GM18517 (cell line): ENCODE measurements around the gene ARL6IP5.

Experiments used
- ATAC-seq: cut with Tn5 transposase; IDR thresholded peaks from one replicate; pipeline ENCODE4 v1.9.1; 2021; ENCODE audit warnings: mild to moderate bottlenecking, moderate library complexity; ENCODE audit not compliant: unreplicated experiment

ARL6IP5 gene

DNA sequence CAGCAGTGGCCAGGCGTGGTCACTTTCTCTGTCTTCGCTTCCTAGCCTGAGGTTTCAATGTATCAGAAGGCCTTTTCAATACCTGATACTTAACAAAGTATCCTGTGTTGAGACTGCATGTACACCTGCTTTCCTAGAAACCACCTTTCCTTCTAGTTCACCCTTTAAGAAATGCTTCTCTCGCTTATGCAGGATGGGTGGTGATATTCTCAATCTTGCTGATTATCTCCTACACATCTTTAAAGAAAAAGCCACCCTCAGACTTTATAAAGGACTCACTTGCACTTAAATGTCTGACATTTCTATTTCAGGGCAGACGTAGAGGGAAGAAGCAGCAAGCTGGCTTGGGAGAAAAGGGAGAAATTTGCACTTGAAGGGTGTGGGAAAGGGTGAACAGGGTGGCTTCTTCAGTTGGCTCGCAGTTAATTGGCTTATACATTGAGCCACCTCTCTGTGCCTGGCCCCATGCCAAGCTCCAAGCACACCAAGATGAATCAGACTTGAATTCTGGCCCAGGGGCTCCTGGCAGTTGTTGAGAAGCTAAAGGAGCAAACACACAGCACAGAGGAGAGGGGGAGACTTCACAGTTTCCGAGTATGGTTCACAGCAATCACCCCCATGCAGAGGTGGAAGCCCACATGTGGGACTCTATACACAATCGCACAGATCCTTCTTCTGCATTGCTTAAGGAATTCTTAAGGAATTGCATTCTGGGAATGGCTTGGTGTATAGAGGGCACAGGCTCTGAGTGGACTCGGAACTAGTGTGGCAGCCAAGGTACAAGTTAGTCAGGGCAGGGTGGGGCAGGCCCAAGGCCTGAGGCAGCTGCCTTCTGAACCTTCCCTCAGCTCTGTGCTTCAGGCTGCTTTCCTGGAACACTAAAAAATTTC lies 1.3 kb downstream of the ARL6IP5 start:
- ATAC-seq, result no peak

DNA sequence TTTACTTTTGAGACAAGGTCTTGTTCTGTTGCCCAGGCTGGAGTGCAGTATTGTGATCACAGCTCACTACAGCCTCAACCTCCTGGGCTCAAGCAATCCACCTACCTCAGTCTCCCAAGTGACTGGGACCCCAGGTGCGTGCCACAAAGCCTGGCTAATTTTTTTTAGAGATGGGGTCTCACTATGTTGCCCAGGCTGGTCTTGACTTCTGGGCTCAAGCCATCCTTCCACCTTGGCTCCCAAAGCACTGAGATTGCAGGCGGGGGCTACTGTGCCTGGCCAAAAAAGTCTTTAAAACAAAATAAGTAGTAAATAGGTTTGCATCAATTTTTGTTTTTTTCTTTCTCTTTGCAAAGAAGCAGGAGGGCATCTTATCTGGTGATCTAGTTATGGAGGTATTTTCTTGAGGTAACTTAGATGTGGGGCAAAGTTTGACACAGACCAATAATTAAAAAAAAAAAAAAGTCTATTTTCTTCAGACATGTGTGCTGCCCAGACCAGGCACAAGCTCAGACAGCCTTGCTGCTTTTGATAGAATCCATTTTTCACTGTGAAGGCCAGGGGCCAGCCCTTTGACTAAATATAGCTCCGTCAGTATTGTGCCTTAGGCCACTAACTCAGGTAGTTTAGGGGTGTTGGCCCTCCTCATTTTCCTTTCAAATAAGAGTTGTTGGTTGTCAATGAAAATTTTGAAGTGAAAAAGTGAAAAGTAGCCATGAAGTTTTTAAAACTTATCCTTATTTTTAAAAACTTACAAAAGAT lies 2.5 kb downstream of the ARL6IP5 start:
- ATAC-seq, result no peak

DNA sequence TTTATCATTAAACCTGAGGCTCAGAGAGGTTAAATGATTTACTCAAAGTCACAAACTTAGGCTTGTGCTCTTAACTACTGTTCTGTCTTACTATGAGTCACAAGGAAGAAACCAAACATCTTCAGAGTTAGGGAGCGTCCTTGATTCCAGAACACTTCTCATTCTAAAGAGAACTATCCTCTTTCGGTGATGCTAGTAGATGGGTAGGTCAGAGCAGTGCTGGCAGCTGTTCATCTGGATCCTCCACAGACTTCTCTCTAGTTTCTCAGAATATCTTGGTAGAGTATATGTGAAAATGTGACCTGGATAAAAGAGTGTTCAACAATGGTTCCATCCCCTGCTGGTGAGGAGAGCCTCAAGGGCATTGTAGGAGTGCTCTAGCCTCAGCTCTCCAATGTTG lies 3.3 kb downstream of the ARL6IP5 start:
- peak; percentile 14 for ATAC-seq

DNA sequence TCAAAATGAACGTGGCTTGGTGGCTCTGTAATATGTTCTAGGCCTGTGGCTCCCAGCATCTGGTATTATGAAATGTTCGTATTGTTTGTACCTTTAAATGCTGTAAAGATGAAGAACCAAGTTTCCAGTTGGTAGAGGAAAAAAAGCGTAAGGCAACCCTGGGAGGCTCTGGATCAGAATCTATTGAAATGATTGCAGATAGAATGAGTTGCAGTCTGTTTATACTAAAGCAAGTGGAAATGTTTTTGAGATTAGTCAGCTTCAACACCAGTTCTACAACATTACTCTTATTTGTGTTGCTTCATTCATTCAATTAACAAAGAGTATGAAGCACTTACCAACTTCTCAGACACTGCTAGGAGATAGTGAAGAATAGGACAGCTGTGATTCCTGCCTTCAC lies 5.3 kb downstream of the ARL6IP5 start:
- ATAC-seq, result no peak

DNA sequence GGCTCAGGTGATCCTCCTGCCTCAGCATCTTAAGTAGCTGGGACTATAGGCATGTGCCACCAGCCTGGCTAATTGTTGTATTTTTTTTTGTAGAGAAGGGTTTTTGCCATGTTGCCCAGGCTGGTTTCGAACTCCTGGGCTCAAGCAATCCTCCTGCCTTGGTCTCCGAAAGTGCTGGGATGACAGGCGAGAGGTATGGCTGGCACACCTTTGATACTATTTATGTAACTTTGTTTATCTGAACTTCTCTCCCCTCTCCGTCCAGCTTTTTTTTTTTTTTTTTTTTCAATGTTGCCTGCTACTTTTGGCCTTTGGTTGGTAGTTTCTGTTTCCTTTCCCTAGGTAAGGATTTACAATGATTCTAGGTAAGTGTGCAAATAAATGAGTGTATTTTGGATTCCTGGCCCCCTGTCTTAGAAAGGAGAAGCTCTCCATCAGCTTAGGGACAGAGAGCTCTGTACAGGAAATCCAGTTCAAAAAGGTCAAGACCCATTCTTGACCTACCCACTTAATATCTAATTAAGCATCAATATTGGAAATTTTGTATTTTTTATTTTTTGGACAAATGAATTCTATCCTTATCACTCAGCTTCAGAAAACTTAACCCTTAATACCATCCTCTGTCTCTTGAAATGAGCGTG lies 6.8 kb downstream of the ARL6IP5 start:
- ATAC-seq, result no peak

DNA sequence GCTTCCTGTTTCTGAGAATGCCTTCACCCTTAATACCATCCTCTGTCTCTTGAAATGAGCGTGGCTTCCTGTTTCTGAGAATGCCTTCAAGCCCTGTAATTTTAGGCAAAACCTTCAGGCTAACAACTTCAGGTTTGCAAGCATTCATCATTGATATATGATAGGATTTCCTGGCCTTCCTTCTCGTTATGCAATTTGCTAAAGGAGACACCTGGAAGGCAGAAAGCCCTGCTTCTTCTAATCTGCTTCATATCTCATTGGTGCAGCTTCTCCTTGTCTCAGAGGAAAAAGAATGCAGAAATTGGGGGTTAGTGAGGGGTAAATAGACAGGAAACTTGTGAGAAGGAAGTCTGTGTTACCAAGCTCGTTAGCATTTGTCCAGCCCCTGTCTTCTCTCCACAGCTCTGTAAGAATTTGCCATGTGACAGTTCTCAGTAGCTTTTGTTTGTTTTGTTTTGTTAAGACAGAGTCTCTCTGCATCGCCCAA lies 7.3 kb downstream of the ARL6IP5 start:
- peak; percentile 85 for ATAC-seq

DNA sequence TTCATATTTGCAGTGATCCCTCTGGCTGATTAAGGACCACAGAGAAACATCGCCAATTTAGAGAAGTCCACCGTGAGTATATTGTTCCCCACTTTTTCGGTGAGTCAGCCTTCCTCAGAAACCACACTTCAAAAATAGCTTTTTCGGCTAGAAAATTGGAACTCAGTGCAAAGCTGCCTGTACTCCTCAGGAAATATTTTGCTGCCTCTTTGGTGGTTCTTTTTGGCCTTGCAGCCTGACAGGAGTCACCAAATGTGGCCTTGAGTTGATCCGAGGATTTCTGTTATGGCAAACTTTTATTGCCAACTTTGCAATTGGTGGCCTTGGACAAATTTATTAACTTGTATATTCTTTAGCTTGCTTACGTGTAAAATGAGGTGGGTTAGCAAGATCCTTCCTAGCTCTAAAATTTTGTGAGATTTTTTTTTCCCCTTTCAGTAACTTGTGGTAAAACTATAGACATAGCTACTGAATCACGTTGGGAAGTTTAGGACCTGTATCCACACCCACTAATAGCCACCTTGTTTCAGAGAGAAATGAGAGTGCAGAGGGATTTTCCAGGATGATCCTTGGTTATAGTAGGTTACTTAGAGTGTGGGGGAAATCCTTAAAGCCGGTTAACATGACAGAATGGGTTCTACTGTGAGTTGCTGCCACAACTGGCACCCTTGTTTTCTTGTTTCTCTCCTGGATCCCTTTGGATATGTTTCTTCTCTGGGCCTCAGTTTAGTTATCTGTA lies 9.9 kb downstream of the ARL6IP5 start:
- no peak for ATAC-seq

DNA sequence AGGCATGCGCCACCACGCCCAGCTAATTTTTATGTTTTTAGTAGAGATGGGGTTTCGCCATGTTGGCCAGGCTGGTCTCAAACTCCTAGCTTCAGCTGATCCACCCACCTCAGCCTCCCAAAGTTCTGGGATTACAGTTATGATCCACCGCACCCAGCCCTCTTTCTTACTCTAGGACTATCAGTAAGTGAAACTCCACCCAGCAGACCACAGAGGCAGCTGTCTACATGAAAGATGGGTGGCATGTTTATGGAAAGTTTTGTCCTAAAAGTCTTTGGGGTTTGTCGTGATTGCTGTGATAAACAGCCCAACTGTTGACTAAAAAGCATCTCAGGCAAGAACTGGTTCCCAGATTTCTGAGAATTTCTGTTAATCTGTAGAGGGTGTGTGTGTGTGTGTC lies 10.9 kb downstream of the ARL6IP5 start:
- no peak for ATAC-seq

DNA sequence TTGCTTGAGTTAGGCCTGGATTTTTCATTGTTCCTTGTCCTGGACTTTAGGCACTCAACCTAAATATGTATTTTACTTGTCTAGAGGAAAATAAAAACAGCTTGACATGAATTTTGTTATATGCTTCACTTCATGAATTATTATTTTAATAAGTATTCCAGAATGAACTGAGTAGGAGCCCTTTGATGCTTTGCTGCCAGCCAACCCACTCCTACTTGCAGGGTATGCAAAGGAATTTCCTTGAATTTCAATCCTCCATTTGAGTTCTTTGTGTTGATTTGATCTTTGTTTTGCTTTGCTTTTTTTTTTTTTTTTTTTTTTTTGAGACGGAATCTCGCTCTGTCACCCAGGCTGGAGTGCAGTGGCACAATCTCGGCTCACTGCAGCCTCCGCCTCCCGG lies 11.6 kb downstream of the ARL6IP5 start:
- no peak for ATAC-seq

DNA sequence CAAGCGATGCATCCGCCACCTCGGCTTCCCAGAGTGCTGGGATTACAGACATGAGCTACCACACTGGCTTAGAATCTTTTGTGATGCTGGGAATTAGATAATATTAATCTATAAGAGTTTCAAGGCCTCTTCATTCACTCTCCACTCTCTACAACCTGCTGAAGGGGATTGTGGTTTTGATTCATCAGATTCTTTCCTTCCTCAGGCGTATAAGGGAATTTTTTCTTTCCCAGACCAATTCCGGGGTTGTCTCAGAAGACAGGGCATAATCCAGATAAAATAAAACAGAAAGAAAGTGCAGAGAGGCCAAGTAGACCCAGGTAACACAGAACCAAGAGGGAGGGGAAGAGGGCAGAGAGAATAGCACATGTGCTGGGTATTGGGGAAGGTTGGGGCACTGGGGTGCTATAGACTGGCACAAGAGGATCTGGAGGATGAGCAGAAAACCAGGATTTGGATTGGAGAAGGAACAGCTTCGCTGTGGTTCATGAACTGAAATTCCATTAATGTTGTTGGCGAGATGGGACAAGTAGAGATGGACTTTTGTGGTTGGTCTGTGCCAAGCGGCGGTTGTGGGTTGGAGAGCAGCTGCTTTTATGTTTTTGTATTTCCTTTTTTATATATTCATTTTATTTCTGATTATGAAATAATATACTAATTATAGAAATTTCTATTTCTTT lies 12.8 kb downstream of the ARL6IP5 start:
- no peak for ATAC-seq

DNA sequence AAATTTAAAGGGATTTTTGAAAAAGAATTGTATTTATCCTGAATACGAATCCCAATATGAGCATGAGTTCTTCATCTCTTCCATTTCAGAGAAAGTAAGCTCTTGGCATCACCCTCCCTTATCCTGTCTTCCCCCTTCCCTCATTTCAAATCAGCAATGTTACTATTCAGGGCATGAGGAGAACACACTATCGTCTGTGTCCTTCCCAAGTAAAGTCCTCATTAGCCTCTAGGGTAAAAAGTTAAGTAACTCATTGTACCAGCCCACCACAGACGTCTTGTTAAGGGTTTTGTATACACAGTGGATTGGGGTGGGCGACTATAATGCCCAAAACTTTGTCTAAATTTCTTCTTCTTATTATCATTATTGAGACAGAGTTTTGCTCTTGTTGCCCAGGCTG lies 14.8 kb downstream of the ARL6IP5 start:
- no peak for ATAC-seq

DNA sequence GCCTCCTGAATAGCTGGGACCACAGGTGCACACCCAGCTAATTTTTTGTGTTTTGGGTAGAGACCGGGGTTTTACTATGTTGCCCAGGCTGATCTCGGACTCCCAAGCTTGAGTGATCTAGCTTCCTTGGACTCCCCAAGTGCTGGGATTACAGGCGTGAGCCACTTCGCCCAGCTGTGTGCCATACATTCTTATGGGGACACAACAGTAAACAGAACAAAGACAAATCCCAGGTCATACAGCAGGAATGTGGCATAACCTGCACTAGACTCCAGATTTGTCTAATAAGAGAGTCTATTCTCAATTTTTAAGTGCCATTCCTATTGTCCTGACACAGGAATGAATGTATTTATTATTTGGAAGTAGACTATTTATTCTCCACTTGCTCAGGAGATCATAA lies 17.6 kb downstream of the ARL6IP5 start:
- ATAC-seq, result no peak

DNA sequence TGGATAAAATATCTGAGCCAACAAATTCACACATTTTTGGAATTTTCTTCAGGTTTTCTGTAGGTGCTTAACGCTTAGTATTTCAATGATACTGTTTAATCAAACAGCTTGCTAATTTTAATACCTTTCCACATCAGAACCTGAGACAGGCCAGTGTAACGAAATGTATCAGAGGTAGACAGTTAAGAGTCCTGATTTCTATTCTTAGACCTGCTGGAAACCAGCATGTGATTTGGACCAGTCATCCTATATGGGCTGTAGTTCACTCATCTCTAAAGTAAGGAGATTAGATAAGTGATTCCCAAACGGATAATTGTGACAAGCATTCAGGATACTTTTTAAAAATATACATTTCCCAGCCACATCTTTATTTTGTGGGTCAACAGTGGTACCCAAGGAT lies 18.4 kb downstream of the ARL6IP5 start:
- no peak for ATAC-seq

DNA sequence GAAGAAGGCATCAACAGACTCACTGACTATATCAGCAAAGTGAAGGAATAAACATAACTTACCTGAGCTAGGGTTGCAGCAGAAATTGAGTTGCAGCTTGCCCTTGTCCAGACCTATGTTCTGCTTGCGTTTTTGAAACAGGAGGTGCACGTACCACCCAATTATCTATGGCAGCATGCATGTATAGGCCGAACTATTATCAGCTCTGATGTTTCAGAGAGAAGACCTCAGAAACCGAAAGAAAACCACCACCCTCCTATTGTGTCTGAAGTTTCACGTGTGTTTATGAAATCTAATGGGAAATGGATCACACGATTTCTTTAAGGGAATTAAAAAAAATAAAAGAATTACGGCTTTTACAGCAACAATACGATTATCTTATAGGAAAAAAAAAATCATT lies 19.8 kb downstream of the ARL6IP5 start:
- ATAC-seq, result no peak

DNA sequence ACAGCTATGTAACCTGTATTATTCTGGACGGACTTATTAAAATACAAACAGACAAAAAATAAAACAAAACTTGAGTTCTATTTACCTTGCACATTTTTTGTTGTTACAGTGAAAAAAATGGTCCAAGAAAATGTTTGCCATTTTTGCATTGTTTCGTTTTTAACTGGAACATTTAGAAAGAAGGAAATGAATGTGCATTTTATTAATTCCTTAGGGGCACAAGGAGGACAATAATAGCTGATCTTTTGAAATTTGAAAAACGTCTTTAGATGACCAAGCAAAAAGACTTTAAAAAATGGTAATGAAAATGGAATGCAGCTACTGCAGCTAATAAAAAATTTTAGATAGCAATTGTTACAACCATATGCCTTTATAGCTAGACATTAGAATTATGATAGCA lies 20.6 kb downstream of the ARL6IP5 start:
- no peak for ATAC-seq

DNA sequence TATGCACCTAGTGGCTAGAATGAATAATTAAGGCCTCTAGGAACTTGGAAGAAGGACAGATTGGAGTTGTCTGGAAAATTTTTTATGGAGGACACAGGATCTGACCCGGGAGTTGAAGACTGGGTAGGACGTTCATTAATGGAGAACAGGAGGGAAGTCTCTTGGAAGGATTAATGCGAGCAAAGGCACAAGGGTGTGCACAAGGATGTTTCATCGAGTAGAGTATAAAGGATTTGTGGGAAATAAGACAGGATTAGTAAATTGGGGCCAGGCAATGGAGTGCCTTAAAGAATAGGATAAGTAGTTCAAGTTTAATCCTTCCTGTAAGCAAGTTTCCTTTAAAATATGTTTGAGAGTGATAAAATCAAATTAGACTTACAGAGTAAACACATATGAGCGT lies 23.1 kb downstream of the ARL6IP5 start:
- ATAC-seq, result no peak

DNA sequence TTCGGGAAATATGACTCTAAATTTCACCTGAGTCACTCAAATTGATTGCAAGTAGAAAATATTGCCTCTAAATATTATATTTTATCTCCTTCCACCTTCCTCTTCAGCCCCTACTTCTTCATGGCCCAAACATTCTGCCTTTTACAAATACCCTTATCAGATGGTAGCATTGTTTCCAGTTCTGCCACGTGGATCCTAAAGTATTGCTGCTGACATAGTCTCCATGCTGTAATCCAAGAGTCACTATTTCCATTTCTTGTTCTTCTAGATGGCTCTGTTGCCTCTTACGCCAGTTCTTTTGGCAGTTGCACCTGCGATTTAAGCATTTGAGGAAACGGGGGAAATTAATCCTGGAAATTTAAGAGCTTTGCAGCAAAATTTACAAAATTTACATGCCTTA lies 24.1 kb downstream of the ARL6IP5 start:
- no peak for ATAC-seq

DNA sequence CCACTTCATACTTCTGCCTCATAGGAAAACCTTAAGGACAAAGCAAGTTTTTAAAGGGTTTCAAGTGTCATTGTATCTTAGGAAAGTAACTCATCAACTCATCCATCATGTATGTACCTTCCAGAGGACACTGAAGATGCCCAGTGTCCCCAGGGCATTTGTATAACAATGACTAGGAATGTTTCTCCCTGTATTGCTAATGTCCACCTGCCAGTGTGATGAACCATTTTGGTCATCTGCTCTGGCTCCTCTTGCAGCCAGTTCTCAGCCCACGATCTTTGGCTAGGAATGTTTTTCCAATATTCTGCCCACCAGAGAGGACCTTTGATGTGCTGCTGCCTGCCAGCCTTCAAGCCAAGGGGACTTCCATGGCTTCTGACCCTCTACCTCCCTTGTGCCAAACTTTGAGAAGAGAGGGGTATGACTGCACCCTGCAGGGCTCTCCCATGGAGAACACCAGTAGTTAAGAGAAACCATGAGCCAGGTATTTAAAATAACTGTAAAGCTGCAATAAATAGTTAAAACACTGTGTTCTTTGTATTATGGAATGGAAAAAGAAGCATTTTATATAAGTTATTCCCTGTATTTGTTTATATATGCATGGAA lies 26.3 kb downstream of the ARL6IP5 start:
- ATAC-seq, result no peak

DNA sequence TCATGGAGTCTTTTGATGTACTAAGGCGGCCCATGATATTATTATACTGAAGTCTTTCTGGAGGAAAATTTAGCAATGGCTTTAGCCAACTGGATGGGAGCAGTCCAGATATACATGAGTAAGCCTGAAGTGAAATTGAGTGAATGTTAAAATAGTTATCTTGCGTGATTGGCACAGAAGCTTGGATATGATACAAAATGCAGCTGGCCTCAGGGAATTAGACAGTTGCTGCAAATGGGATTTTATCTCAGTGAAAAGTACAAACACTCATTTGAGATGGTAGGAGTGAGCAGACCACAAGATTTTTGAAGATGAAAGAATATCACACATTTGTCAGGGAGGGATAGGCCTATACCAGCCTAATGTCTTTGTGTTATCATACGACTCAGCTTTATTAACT lies 28.8 kb downstream of the ARL6IP5 start:
- ATAC-seq, result no peak

DNA sequence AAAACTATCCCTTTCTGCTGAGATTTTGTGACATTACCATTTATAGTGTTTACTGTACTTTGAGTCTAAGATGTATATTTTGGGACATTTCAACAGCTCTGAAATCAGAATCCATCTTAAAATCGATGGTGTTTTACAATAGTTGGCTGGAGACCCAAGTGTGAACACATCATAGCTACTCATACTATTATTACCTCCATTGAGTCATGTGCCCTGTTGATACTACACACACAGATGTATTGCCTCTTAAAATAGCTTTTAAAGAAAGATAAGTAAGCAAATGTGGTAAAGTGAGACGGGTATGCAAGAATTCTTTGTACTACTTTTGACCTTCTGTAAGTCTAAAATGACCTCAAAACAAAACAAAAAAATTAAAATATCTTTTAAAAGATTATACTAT lies 31.0 kb downstream of the ARL6IP5 start:
- no peak for ATAC-seq
